Erythroblast (primary cell): ENCODE measurements around the gene ADAMTS12.

ENCODE experiments used
- GATA1 ChIP-seq: IDR thresholded peaks from 2 replicates; pipeline ENCODE4 v1.6.1; 2011; ENCODE audit warnings: low read depth, mild to moderate bottlenecking, control low read depth, low read length, moderate library complexity
- POLR2A ChIP-seq: IDR thresholded peaks from 2 replicates; pipeline ENCODE4 v1.6.1; 2011; ENCODE audit warnings: mild to moderate bottlenecking, low read length

- TF ChIP-seq POLR2A (no peak), GATA1 (no peak)
Observed at GRCh38 chr5:33579152-33579551, 312.6 kb downstream of the ADAMTS12 start.
